Suprapubic skin (tissue), 3 donors: Measurements from ENCODE around the gene PRX.

ENCODE experiments used
- CTCF ChIP-seq, 2 donors: fragments of 200-600 bp in 1 of 2; fragments of 450-650 bp in 1 of 2; sonication (generic) in 1 of 2; IDR thresholded peaks; one replicate each; pipeline ENCODE4 v1.5.1; 2016 to 2019; ENCODE audit warnings: antibody characterized with exemption in 2 of 2, mild to moderate bottlenecking in 1 of 2, moderate library complexity in 1 of 2
- POLR2A ChIP-seq, 2 donors: fragments of 450-650 bp; IDR thresholded peaks; one replicate each; pipeline ENCODE4 v1.6.1; 2017; ENCODE audit warnings: antibody characterized with exemption in 2 of 2, mild to moderate bottlenecking in 2 of 2, moderate library complexity in 2 of 2

GRCh38 chr19:40370997-40371801 lies 42.0 kb downstream of the PRX start:
- TF ChIP-seq CTCF (IDR thresholded peaks at IDR 0.05): no peak
- no peak for TF ChIP-seq POLR2A (IDR thresholded peaks at IDR 0.05)
